ENCODE measurements around the gene ZNF32.
"Not testable (repeated sequence)": the region's sequence is repeated elsewhere in the genome, so short reads cannot be mapped to it uniquely, and the experiment has no call there.

Gene ZNF32

GRCh38 chr10:43679509-43679908, 30.8 kb upstream of the ZNF32 start:
- no peak for ATAC-seq

GRCh38 chr10:43678654-43679053, 30.0 kb upstream of the ZNF32 start:
- no peak for ATAC-seq

GRCh38 chr10:43676901-43677300, 28.2 kb upstream of the ZNF32 start:
- ATAC-seq = no peak

- no peak for ATAC-seq
Measured at GRCh38 chr10:43676331-43676730, 27.6 kb upstream of the ZNF32 start.

GRCh38 chr10:43674553-43675210, 26.0 kb upstream of the ZNF32 start:
- no peak for ATAC-seq

- no peak for ATAC-seq
Measured at GRCh38 chr10:43673471-43673870, 24.8 kb upstream of the ZNF32 start.

- peak; percentile 42 to 55 for ATAC-seq
Measured at GRCh38 chr10:43671659-43672531, 23.2 kb upstream of the ZNF32 start.

- ATAC-seq = no peak
Measured at GRCh38 chr10:43669386-43669785, 20.7 kb upstream of the ZNF32 start.

GRCh38 chr10:43667761-43668386, 19.2 kb upstream of the ZNF32 start:
- no peak for ATAC-seq

GRCh38 chr10:43667317-43667731, 18.6 kb upstream of the ZNF32 start:
- ATAC-seq = peak; percentile 10 to 21

- ATAC-seq = no peak
Measured at GRCh38 chr10:43666552-43666951, 17.9 kb upstream of the ZNF32 start.

- no peak for ATAC-seq
Measured at GRCh38 chr10:43665054-43665453, 16.4 kb upstream of the ZNF32 start.

GRCh38 chr10:43658227-43658626, 9.5 kb upstream of the ZNF32 start:
- ATAC-seq = no peak

- no peak for ATAC-seq
Measured at GRCh38 chr10:43655311-43655710, 6.6 kb upstream of the ZNF32 start.

- ATAC-seq = no peak
Measured at GRCh38 chr10:43653746-43654145, 5.1 kb upstream of the ZNF32 start.

GRCh38 chr10:43649185-43649523, 473 bp upstream of the ZNF32 start:
- ATAC-seq = no peak

GRCh38 chr10:43648095-43648397, 635 bp downstream of the ZNF32 start:
- ATAC-seq = no peak

- no peak for ATAC-seq
Measured at GRCh38 chr10:43647576-43647975, 1.1 kb downstream of the ZNF32 start.

- ATAC-seq = no peak
Measured at GRCh38 chr10:43645866-43646265, 2.8 kb downstream of the ZNF32 start.

- no peak for ATAC-seq
Measured at GRCh38 chr10:43644252-43644651, 4.4 kb downstream of the ZNF32 start.

- no peak for ATAC-seq
Measured at GRCh38 chr10:43640603-43641002, 8.1 kb downstream of the ZNF32 start.

GRCh38 chr10:43635816-43636215, 12.9 kb downstream of the ZNF32 start:
- ATAC-seq = not testable (repeated sequence)

GRCh38 chr10:43628956-43629355, 19.7 kb downstream of the ZNF32 start:
- ATAC-seq = no peak

GRCh38 chr10:43627942-43628341, 20.7 kb downstream of the ZNF32 start:
- no peak for ATAC-seq

Data from activated CD4-positive, CD25-positive, alpha-beta regulatory T cell treated with anti-CD3 and anti-CD28 coated beads, Interleukin-2, amount 50 U/mL, for 24 hours (primary cell).